Measurements from ENCODE around the gene CCNJL. TPM values are rescaled to one million over a fixed set of nuclear protein-coding genes. Genes with fewer than 3 reads are reported as not detected.

The CCNJL gene
- total and polyA plus RNA-seq, 2 experiments from 2014 or later, result 28.4 to 29.2 TPM

DNA sequence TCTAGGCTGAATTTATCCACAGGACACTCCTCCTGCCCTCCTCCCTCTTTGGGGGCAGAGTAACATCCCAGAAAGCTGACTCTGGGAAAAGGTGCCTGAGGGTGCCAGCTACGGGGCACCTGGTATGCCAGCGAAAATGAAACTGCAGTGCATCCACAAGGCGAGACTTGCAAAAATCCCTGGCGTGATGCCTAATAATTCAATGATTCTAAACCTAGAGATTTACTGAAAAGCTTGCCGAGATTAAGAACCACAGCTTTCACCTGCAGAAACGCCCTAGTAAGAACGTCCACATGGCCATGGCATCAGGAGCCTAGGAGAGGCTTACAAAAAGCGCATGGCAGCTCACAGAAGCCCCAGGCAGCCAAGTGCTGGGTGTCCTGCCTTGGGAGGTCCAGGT is 20.9 kb downstream of the CCNJL start (continued):
- TF ChIP-seq, protein P1, sequence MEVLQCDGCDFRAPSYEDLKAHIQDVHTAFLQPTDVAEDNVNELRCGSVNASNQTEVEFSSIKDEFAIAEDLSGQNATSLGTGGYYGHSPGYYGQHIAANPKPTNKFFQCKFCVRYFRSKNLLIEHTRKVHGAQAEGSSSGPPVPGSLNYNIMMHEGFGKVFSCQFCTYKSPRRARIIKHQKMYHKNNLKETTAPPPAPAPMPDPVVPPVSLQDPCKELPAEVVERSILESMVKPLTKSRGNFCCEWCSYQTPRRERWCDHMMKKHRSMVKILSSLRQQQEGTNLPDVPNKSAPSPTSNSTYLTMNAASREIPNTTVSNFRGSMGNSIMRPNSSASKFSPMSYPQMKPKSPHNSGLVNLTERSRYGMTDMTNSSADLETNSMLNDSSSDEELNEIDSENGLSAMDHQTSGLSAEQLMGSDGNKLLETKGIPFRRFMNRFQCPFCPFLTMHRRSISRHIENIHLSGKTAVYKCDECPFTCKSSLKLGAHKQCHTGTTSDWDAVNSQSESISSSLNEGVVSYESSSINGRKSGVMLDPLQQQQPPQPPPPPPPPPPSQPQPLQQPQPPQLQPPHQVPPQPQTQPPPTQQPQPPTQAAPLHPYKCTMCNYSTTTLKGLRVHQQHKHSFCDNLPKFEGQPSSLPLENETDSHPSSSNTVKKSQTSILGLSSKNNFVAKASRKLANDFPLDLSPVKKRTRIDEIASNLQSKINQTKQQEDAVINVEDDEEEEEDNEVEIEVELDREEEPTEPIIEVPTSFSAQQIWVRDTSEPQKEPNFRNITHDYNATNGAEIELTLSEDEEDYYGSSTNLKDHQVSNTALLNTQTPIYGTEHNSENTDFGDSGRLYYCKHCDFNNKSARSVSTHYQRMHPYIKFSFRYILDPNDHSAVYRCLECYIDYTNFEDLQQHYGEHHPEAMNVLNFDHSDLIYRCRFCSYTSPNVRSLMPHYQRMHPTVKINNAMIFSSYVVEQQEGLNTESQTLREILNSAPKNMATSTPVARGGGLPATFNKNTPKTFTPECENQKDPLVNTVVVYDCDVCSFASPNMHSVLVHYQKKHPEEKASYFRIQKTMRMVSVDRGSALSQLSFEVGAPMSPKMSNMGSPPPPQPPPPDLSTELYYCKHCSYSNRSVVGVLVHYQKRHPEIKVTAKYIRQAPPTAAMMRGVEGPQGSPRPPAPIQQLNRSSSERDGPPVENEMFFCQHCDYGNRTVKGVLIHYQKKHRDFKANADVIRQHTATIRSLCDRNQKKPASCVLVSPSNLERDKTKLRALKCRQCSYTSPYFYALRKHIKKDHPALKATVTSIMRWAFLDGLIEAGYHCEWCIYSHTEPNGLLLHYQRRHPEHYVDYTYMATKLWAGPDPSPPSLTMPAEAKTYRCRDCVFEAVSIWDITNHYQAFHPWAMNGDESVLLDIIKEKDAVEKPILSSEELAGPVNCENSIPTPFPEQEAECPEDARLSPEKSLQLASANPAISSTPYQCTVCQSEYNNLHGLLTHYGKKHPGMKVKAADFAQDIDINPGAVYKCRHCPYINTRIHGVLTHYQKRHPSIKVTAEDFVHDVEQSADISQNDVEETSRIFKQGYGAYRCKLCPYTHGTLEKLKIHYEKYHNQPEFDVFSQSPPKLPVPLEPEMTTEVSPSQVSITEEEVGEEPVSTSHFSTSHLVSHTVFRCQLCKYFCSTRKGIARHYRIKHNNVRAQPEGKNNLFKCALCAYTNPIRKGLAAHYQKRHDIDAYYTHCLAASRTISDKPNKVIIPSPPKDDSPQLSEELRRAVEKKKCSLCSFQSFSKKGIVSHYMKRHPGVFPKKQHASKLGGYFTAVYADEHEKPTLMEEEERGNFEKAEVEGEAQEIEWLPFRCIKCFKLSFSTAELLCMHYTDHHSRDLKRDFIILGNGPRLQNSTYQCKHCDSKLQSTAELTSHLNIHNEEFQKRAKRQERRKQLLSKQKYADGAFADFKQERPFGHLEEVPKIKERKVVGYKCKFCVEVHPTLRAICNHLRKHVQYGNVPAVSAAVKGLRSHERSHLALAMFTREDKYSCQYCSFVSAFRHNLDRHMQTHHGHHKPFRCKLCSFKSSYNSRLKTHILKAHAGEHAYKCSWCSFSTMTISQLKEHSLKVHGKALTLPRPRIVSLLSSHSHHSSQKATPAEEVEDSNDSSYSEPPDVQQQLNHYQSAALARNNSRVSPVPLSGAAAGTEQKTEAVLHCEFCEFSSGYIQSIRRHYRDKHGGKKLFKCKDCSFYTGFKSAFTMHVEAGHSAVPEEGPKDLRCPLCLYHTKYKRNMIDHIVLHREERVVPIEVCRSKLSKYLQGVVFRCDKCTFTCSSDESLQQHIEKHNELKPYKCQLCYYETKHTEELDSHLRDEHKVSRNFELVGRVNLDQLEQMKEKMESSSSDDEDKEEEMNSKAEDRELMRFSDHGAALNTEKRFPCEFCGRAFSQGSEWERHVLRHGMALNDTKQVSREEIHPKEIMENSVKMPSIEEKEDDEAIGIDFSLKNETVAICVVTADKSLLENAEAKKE (CRISPR knock-in tag; IDR thresholded peaks at IDR 0.05), result no peak
- TF ChIP-seq, protein P2, sequence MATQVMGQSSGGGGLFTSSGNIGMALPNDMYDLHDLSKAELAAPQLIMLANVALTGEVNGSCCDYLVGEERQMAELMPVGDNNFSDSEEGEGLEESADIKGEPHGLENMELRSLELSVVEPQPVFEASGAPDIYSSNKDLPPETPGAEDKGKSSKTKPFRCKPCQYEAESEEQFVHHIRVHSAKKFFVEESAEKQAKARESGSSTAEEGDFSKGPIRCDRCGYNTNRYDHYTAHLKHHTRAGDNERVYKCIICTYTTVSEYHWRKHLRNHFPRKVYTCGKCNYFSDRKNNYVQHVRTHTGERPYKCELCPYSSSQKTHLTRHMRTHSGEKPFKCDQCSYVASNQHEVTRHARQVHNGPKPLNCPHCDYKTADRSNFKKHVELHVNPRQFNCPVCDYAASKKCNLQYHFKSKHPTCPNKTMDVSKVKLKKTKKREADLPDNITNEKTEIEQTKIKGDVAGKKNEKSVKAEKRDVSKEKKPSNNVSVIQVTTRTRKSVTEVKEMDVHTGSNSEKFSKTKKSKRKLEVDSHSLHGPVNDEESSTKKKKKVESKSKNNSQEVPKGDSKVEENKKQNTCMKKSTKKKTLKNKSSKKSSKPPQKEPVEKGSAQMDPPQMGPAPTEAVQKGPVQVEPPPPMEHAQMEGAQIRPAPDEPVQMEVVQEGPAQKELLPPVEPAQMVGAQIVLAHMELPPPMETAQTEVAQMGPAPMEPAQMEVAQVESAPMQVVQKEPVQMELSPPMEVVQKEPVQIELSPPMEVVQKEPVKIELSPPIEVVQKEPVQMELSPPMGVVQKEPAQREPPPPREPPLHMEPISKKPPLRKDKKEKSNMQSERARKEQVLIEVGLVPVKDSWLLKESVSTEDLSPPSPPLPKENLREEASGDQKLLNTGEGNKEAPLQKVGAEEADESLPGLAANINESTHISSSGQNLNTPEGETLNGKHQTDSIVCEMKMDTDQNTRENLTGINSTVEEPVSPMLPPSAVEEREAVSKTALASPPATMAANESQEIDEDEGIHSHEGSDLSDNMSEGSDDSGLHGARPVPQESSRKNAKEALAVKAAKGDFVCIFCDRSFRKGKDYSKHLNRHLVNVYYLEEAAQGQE (IDR thresholded peaks at IDR 0.05; ENCODE audit: unreplicated experiment), result no peak
- TF ChIP-seq EZH2phosphoT487 (IDR thresholded peaks at IDR 0.05; ENCODE audit: unreplicated experiment) (no peak), CREB1 (CRISPR knock-in tag; IDR thresholded peaks at IDR 0.05; ENCODE audit: low read depth) (no peak)

DNA sequence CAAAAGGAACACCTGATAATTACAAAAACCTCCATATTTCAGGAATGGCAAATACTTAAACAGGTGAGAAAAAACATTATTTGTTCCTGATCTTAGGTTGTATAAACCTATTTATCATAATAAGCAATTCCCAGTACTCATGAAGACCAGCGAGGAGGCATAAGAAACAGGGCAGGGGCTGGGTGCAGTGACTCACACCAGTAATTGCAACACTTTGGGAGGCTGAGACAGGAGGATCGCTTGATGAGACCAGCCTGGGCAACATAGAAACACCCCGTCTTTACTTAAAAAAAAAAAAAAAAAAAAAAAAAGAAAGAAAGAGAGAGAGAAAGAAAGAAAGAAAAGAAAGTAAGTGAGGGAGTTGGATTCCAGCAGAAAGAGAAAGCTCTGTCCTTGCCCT is 21.6 kb downstream of the CCNJL start:
- no peaks in the 10 kb centered on the region for H4K20me1 ChIP-seq (replicated peaks; ENCODE audit: insufficient read depth)
- H3K9me3 Mint-ChIP-seq, result no peaks in the 10 kb centered on the region; the same call in 2 of the 3 replicates
- DNase-seq (ENCODE audit: low spot score) (no peak), ATAC-seq (no peak)
- no peaks in the 10 kb centered on the region for H3K27me3 ChIP-seq (ENCODE audit: insufficient read depth)
- H3K9me2 ChIP-seq (ENCODE audit: insufficient read depth), result no peaks in the 10 kb centered on the region; the same call in none of the 2 replicates
- peaks cover 8% of the 10 kb centered on the region; the same call in 2 of the 3 replicates for H3K36me3 Mint-ChIP-seq (ENCODE audit: low read depth)
- peaks cover 10% of the 10 kb centered on the region for H3K27me3 Mint-ChIP-seq (ENCODE audit: insufficient read depth, low read depth, poor library complexity)
- peaks cover 79% of the 10 kb centered on the region for H3K79me2 ChIP-seq (replicated peaks; ENCODE audit: insufficient read depth)
- H3K4me1 ChIP-seq (ENCODE audit: insufficient read depth), result peaks cover 50% of the 10 kb centered on the region
- H3F3A ChIP-seq (replicated peaks; ENCODE audit: low read depth), result peaks cover 16% of the 10 kb centered on the region
- peak overlapping the region; percentile 39; the same call in 1 of the 2 replicates for H3K27ac Mint-ChIP-seq
- no peak overlapping the region; the same call in 2 of the 3 replicates for H3K4me3 Mint-ChIP-seq
- peaks cover 64% of the 10 kb centered on the region for H3K4me1 Mint-ChIP-seq
- H3K4me2 ChIP-seq, result no peak overlapping the region
- no peak overlapping the region for H3K4me3 ChIP-seq
- no peak overlapping the region for H2AFZ ChIP-seq
- no peak overlapping the region for H3K27ac ChIP-seq (ENCODE audit: low read depth)
- no peaks in the 10 kb centered on the region for H3K36me3 ChIP-seq (ENCODE audit: insufficient read depth)
- TF ChIP-seq ZNF331 (CRISPR knock-in tag; IDR thresholded peaks at IDR 0.05; ENCODE audit: low read depth), result no peak
- TF ChIP-seq, protein P3, sequence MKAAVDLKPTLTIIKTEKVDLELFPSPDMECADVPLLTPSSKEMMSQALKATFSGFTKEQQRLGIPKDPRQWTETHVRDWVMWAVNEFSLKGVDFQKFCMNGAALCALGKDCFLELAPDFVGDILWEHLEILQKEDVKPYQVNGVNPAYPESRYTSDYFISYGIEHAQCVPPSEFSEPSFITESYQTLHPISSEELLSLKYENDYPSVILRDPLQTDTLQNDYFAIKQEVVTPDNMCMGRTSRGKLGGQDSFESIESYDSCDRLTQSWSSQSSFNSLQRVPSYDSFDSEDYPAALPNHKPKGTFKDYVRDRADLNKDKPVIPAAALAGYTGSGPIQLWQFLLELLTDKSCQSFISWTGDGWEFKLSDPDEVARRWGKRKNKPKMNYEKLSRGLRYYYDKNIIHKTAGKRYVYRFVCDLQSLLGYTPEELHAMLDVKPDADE (IDR thresholded peaks at IDR 0.05), result no peak
- no peak for TF ChIP-seq EZH2phosphoT487 (IDR thresholded peaks at IDR 0.05; ENCODE audit: unreplicated experiment)
- TF ChIP-seq NANOG (IDR thresholded peaks at IDR 0.05; ENCODE audit: borderline replicate concordance), result no peak
- no peak for TF ChIP-seq EZH2 (IDR thresholded peaks at IDR 0.05; ENCODE audit: low read depth, unreplicated experiment)
- TF ChIP-seq JUNB (IDR thresholded peaks at IDR 0.05; ENCODE audit: unreplicated experiment), result no peak
- TF ChIP-seq, protein P4, sequence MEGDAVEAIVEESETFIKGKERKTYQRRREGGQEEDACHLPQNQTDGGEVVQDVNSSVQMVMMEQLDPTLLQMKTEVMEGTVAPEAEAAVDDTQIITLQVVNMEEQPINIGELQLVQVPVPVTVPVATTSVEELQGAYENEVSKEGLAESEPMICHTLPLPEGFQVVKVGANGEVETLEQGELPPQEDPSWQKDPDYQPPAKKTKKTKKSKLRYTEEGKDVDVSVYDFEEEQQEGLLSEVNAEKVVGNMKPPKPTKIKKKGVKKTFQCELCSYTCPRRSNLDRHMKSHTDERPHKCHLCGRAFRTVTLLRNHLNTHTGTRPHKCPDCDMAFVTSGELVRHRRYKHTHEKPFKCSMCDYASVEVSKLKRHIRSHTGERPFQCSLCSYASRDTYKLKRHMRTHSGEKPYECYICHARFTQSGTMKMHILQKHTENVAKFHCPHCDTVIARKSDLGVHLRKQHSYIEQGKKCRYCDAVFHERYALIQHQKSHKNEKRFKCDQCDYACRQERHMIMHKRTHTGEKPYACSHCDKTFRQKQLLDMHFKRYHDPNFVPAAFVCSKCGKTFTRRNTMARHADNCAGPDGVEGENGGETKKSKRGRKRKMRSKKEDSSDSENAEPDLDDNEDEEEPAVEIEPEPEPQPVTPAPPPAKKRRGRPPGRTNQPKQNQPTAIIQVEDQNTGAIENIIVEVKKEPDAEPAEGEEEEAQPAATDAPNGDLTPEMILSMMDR (conservative IDR thresholded peaks at IDR 0.05; ENCODE audit: low read depth in 2 of 2), result no peak
